ENCODE data around the gene LDLRAD3.

GRCh38 chr11:35954205-35954604, 10.3 kb downstream of the LDLRAD3 start:
- TF ChIP-seq CTCF (IDR thresholded peaks at IDR 0.05): no peak
- TF ChIP-seq POLR2A (IDR thresholded peaks at IDR 0.05): no peak
